A673 (cell line): ENCODE data around the gene BLOC1S6. TPM values are rescaled to one million over a fixed set of nuclear protein-coding genes. Genes with fewer than 3 reads are reported as not detected.
A peak's percentile ranks its signal among the peaks of the same experiment; 100 is the strongest.

ENCODE experiments used
- BruUV-seq: library from RNA; stranded (reverse); fragments of 400-500 nt; replicated peaks from 2 replicates; lab custom pipeline; 2021; lab: Mats Ljungman, UMichigan
- CTCF ChIA-PET: fragments of 300-600 bp; sonication (Branson Sonifier 250); formaldehyde crosslinking; loops from one replicate; lab custom pipeline; 2022; ENCODE audit warnings: antibody characterized with exemption; lab: Charles Lee
- POLR2A ChIA-PET: fragments of 300-600 bp; sonication (Branson Sonifier 250); formaldehyde crosslinking; loops from one replicate; lab custom pipeline; 2022; ENCODE audit warnings: antibody characterized with exemption; ENCODE audit not compliant: low non-redundant PET; lab: Charles Lee
- DNase-seq: peaks from one replicate; pipeline ENCODE4 v3.0.0-alpha.2; 2015; ENCODE audit warnings: low spot score
- H3K27ac ChIP-seq: fragments of 200-600 bp; sonication (generic); 2 replicates; pipeline ENCODE4 v1.5.1; 2016; ENCODE audit warnings: mixed run types, low read depth, mild to moderate bottlenecking, mixed read lengths, antibody characterized with exemption, low read length; ENCODE audit not compliant: poor library complexity, severe bottlenecking
- H3K27me3 ChIP-seq: fragments of 200-600 bp; sonication (generic); replicated peaks from 2 replicates; pipeline ENCODE4 v1.6.1; 2017; ENCODE audit warnings: mixed run types, low read depth, mild to moderate bottlenecking, mixed read lengths, antibody characterized with exemption, low read length; ENCODE audit not compliant: insufficient read depth, poor library complexity
- H3K36me3 ChIP-seq: fragments of 200-600 bp; sonication (generic); 2 replicates; pipeline ENCODE4 v1.6.1; 2016; ENCODE audit warnings: mixed run types, mild to moderate bottlenecking, mixed read lengths, antibody characterized with exemption, low read length; ENCODE audit not compliant: insufficient read depth, poor library complexity, severe bottlenecking
- H3K4me1 ChIP-seq: fragments of 200-600 bp; sonication (generic); 2 replicates; pipeline ENCODE4 v1.6.1; 2017; ENCODE audit warnings: mixed run types, mild to moderate bottlenecking, mixed read lengths, antibody characterized with exemption, low read length; ENCODE audit not compliant: insufficient read depth, poor library complexity, severe bottlenecking
- H3K4me3 ChIP-seq: fragments of 200-600 bp; sonication (generic); 2 replicates; pipeline ENCODE4 v1.5.1; 2016; ENCODE audit warnings: low read depth, mixed run types, mild to moderate bottlenecking, mixed read lengths, low read length; ENCODE audit not compliant: poor library complexity, severe bottlenecking
- H3K9me3 ChIP-seq: fragments of 200-600 bp; sonication (generic); 2 replicates; pipeline ENCODE4 v1.6.1; 2016; ENCODE audit warnings: mixed run types, low read depth, mild to moderate bottlenecking, mixed read lengths, antibody characterized with exemption, low read length; ENCODE audit not compliant: poor library complexity, severe bottlenecking
- CTCF ChIP-seq: fragments of 300-800, 200-600 bp; sonication (generic); conservative IDR thresholded peaks from 2 replicates; pipeline ENCODE4 v1.5.1; 2017; ENCODE audit warnings: low read depth, mild to moderate bottlenecking, antibody characterized with exemption, low read length, moderate library complexity, mixed read lengths
- EZH2 ChIP-seq: fragments of 200-600 bp; sonication (generic); IDR thresholded peaks from 2 replicates; pipeline ENCODE4 v1.6.1; 2017; ENCODE audit warnings: borderline replicate concordance, low read depth, mild to moderate bottlenecking, mixed read lengths, antibody characterized with exemption, low read length; ENCODE audit not compliant: poor library complexity, severe bottlenecking
- intact Hi-C: fragments of 100-400 bp; cut with micrococcal nuclease; formaldehyde crosslinking; loops from one replicate; pipeline ENCODE4 v1.10.0; 2022; ENCODE audit not compliant: unreplicated experiment
- total RNA-seq: library from RNA; stranded (reverse); gene quantifications from 2 replicates; pipeline ENCODE4 v1.2.3, GENCODE V29; 2021

BLOC1S6 gene
- total RNA-seq, 1 experiment from 2014 or later: 55.6 TPM

GRCh38 chr15:45585069-45585791 is 1.9 kb upstream of the BLOC1S6 start:
- no TSS peak for BruUV-seq
- Histone ChIP-seq H3K4me3 (no peak overlapping the region), H3K27me3 (no peaks in the 10 kb centered on the region), H3K27ac (no peak overlapping the region), H3K4me1 (peaks cover 22% of the 10 kb centered on the region), H3K9me3 (no peaks in the 10 kb centered on the region), H3K36me3 (no peaks in the 10 kb centered on the region)
- no peak for DNase-seq
- no peak for TF ChIP-seq EZH2
- no peak for TF ChIP-seq CTCF
- CTCF ChIA-PET: no interaction called here
- POLR2A ChIA-PET: no interaction called here
- intact Hi-C loops: no loop called here

- ChIA-PET CTCF (interaction anchor here (0.8 kb wide), 1 partner anchor 12 kb away, joined by 3 read pairs; no protein-coding TSS in a partner anchor), POLR2A (interaction anchor here (0.7 kb wide), 1 partner anchor 27 kb away, joined by 4 read pairs; no protein-coding TSS in a partner anchor)
- H3K27ac ChIP-seq: peak overlapping the region; percentile 99
- peaks cover 22% of the 10 kb centered on the region for H3K4me1 ChIP-seq
- BruUV-seq: no TSS peak
- H3K4me3 ChIP-seq: peak overlapping the region; percentile 85
- TF ChIP-seq CTCF (no peak), EZH2 (no peak)
- H3K9me3 ChIP-seq: no peaks in the 10 kb centered on the region
- no peaks in the 10 kb centered on the region for H3K27me3 ChIP-seq
- DNase-seq: peak; percentile 5
- intact Hi-C loops: no loop called here
- H3K36me3 ChIP-seq: no peaks in the 10 kb centered on the region
These were observed 1.1 kb upstream of the BLOC1S6 start for GRCh38 chr15:45586125-45586524.

- H3K36me3 ChIP-seq: no peaks in the 10 kb centered on the region
- H3K4me1 ChIP-seq: peaks cover 22% of the 10 kb centered on the region
- H3K9me3 ChIP-seq: no peaks in the 10 kb centered on the region
- POLR2A ChIA-PET: interaction anchor here (0.7 kb wide), 1 partner anchor 27 kb away, joined by 4 read pairs; no protein-coding TSS in a partner anchor
- CTCF ChIA-PET: interaction anchor here (0.8 to 1.0 kb wide), 2 partner anchors 12 to 128 kb away, joined by 3 to 4 read pairs; no protein-coding TSS in a partner anchor
- BruUV-seq: TSS peak; percentile 93
- intact Hi-C loops: no loop called here
- no peaks in the 10 kb centered on the region for H3K27me3 ChIP-seq
- H3K27ac ChIP-seq: peak overlapping the region; percentile 99
- TF ChIP-seq CTCF (no peak), EZH2 (no peak)
- DNase-seq: no peak
- peak overlapping the region; percentile 85 for H3K4me3 ChIP-seq
These were observed 531 bp upstream of the BLOC1S6 start for GRCh38 chr15:45586601-45587094.
